Measurements from ENCODE around the gene RUSC1. TPM values are rescaled to one million over a fixed set of nuclear protein-coding genes. Genes with fewer than 3 reads are reported as not detected.

Gene RUSC1
- total and polyA plus RNA-seq, 2 of the 8 experiments (the other 6 are each of a cell fraction or from before 2014, with no cell fraction given): 54.6 to 90.4 TPM

DNA sequence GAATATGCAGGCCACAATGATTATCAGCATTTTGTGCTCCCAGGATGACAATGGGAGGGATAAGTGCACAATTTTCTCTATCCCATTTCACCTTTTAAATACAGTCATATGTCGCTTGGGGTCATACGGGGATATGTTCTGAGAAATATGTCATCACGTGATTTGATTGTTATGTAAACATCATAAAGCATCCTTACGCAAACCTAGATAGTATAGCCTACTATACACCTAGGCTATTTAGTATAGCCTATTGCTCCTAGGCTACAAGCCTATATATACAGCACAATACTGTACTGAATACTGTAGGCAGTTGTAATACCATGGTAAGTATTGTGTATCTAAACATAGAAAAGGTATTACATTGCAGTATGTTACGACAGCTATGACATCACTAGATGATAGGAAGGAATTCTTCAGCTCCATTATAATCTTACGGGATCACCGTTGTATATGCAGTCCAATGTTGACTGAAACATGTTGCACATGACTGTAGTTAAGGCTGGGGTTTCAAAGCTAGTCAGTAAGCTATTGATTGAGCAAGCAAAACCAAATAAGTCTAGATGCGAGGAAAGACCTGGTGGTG is 18.9 kb downstream of the RUSC1 start (continued):
- TF ChIP-seq, protein P1, sequence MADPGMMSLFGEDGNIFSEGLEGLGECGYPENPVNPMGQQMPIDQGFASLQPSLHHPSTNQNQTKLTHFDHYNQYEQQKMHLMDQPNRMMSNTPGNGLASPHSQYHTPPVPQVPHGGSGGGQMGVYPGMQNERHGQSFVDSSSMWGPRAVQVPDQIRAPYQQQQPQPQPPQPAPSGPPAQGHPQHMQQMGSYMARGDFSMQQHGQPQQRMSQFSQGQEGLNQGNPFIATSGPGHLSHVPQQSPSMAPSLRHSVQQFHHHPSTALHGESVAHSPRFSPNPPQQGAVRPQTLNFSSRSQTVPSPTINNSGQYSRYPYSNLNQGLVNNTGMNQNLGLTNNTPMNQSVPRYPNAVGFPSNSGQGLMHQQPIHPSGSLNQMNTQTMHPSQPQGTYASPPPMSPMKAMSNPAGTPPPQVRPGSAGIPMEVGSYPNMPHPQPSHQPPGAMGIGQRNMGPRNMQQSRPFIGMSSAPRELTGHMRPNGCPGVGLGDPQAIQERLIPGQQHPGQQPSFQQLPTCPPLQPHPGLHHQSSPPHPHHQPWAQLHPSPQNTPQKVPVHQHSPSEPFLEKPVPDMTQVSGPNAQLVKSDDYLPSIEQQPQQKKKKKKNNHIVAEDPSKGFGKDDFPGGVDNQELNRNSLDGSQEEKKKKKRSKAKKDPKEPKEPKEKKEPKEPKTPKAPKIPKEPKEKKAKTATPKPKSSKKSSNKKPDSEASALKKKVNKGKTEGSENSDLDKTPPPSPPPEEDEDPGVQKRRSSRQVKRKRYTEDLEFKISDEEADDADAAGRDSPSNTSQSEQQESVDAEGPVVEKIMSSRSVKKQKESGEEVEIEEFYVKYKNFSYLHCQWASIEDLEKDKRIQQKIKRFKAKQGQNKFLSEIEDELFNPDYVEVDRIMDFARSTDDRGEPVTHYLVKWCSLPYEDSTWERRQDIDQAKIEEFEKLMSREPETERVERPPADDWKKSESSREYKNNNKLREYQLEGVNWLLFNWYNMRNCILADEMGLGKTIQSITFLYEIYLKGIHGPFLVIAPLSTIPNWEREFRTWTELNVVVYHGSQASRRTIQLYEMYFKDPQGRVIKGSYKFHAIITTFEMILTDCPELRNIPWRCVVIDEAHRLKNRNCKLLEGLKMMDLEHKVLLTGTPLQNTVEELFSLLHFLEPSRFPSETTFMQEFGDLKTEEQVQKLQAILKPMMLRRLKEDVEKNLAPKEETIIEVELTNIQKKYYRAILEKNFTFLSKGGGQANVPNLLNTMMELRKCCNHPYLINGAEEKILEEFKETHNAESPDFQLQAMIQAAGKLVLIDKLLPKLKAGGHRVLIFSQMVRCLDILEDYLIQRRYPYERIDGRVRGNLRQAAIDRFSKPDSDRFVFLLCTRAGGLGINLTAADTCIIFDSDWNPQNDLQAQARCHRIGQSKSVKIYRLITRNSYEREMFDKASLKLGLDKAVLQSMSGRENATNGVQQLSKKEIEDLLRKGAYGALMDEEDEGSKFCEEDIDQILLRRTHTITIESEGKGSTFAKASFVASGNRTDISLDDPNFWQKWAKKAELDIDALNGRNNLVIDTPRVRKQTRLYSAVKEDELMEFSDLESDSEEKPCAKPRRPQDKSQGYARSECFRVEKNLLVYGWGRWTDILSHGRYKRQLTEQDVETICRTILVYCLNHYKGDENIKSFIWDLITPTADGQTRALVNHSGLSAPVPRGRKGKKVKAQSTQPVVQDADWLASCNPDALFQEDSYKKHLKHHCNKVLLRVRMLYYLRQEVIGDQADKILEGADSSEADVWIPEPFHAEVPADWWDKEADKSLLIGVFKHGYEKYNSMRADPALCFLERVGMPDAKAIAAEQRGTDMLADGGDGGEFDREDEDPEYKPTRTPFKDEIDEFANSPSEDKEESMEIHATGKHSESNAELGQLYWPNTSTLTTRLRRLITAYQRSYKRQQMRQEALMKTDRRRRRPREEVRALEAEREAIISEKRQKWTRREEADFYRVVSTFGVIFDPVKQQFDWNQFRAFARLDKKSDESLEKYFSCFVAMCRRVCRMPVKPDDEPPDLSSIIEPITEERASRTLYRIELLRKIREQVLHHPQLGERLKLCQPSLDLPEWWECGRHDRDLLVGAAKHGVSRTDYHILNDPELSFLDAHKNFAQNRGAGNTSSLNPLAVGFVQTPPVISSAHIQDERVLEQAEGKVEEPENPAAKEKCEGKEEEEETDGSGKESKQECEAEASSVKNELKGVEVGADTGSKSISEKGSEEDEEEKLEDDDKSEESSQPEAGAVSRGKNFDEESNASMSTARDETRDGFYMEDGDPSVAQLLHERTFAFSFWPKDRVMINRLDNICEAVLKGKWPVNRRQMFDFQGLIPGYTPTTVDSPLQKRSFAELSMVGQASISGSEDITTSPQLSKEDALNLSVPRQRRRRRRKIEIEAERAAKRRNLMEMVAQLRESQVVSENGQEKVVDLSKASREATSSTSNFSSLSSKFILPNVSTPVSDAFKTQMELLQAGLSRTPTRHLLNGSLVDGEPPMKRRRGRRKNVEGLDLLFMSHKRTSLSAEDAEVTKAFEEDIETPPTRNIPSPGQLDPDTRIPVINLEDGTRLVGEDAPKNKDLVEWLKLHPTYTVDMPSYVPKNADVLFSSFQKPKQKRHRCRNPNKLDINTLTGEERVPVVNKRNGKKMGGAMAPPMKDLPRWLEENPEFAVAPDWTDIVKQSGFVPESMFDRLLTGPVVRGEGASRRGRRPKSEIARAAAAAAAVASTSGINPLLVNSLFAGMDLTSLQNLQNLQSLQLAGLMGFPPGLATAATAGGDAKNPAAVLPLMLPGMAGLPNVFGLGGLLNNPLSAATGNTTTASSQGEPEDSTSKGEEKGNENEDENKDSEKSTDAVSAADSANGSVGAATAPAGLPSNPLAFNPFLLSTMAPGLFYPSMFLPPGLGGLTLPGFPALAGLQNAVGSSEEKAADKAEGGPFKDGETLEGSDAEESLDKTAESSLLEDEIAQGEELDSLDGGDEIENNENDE (IDR thresholded peaks at IDR 0.05; ENCODE audit: insufficient replicate concordance, low read length): no peak
- TF ChIP-seq ZNF274 (IDR thresholded peaks at IDR 0.05; ENCODE audit: borderline replicate concordance, extremely low read depth, low read length): no peak
- no peak for TF ChIP-seq RNF2 (IDR thresholded peaks at IDR 0.05; ENCODE audit: borderline replicate concordance, low read depth, low read length, missing control alignments, poor library complexity, severe bottlenecking)
- TF ChIP-seq RAD21 (IDR thresholded peaks at IDR 0.05 in 1 of 2, conservative IDR thresholded peaks at IDR 0.05 in 1 of 2; ENCODE audit: low read depth in 2 of 2, low read length in 2 of 2): no peak
- TF ChIP-seq KDM5A (IDR thresholded peaks at IDR 0.05; ENCODE audit: low read length): no peak
- no peak for TF ChIP-seq SAP30 (IDR thresholded peaks at IDR 0.05; ENCODE audit: insufficient read depth, insufficient replicate concordance, low read length)
- no peak for TF ChIP-seq SP2 (IDR thresholded peaks at IDR 0.05; ENCODE audit: low read length)
- TF ChIP-seq POLR2A (IDR thresholded peaks at IDR 0.05; ENCODE audit: control extremely low read depth in 1 of 2, low read depth in 2 of 2, low read length in 2 of 2): no peak
- TF ChIP-seq NANOG (IDR thresholded peaks at IDR 0.05; ENCODE audit: insufficient read depth, low read depth, low read length, poor library complexity, severe bottlenecking): no peak
- no peak for TF ChIP-seq CHD1 (IDR thresholded peaks at IDR 0.05; ENCODE audit: low read depth, low read length)
